Stimulated activated CD4-positive, alpha-beta T cell treated with anti-CD3 and anti-CD28 coated beads, TNF-alpha, amount 100 ng/mL, for 4 hours (primary cell): ENCODE results near the gene SSBP1.
"Not testable (repeated sequence)": the region's sequence is repeated elsewhere in the genome, so short reads cannot be mapped to it uniquely, and the experiment has no call there.

Experiments used
- DNase-seq, 3 experiments: peaks; one replicate each; pipeline ENCODE4 v3.0.0-alpha.2; 2020; ENCODE audit warnings: low read depth in 3 of 3

The SSBP1 gene

DNA sequence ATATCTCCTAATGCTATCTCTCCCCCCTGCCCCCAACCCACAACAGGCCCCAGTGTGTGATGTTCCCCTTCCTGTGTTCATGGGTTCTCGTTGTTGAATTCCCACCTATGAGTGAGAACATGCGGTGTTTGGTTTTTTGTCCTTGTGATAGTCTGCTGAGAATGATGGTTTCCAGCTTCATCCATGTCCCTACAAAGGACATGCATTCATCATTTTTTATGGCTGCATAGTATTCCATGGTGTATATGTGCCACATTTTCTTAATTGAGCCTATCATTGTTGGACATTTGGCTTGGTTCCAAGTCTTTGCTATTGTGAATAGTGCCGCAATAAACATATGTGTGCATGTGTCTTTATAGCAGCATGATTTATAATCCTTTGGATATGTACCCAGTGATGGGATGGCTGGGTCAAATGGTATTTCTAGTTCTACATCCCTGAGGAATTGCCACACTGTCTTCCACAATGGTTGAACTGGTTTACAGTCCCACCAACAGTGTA, 32.0 kb downstream of the SSBP1 start:
- not testable (repeated sequence) for DNase-seq

DNA sequence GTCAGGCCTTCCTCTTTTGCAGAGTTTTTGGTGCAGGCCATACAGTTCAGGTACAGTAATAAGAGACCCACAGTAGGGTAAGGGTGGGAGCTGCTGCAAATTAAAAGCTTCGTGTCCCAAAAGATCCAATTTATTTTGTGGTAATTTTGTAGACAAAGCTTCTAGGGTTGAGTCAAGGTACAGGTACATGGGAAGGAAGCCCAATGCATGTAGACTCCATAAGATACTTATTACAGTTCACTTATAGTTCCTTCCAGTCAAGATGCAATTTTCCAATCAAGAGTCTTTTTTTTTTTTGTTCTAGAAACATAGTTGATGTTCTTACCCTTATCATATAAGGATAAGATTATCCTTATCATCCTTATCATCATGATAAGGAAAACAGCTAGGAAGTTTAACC, 38.2 kb downstream of the SSBP1 start, which contains the start of gene TAS2R4:
TSS of gene TAS2R4 (plus strand) at position 301 of the 400 bp plus-strand sequence. CDS start 1,815 bp downstream, outside the sequence.
- no peak for DNase-seq

GRCh38 chr7:141785706-141786552, 47.8 kb downstream of the SSBP1 start:
- peak in 2 of 3 experiments; percentile 1 to 2 for DNase-seq

GRCh38 chr7:141788296-141788695, 50.1 kb downstream of the SSBP1 start:
- no peak for DNase-seq

GRCh38 chr7:141789917-141790316, 51.8 kb downstream of the SSBP1 start, which contains the start of gene TAS2R5:
TSS of gene TAS2R5 (plus strand) at chr7:141790217. CDS start at chr7:141790362, 145 bp downstream.
- DNase-seq = no peak

- no peak for DNase-seq
These were observed 54.4 kb downstream of the SSBP1 start for GRCh38 chr7:141792526-141792925.
